ENCODE results near the gene TMEM53. TPM values are rescaled to one million over a fixed set of nuclear protein-coding genes. Genes with fewer than 3 reads are reported as not detected.

The TMEM53 gene
- total RNA-seq, 2 donors from 2014 or later = 2.7 to 6.9 TPM

DNA sequence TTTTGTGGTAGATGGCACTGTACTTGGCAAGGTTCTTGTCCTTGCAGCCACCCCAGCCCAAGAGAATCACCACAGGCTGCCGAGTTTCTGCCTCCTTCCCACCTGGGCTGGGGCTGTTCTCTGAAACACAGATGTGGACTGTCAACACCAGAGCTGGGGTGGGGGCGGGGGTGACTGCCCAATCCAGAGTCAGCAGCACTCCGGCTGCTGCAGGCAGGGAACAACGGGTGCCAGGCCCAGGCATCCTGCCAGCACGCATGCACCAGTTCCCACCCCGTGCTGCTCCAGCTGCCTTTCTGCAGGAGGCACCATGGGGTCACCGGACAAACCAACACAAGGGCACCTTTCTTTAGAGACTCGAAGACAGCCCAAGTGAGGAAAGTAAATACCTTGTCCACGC is 14.1 kb downstream of the TMEM53 start:
- peak; percentile 62 for TF ChIP-seq POLR2AphosphoS5 (IDR thresholded peaks at IDR 0.05)
- no peak for TF ChIP-seq POLR2A (IDR thresholded peaks at IDR 0.05)
- TF ChIP-seq, protein P1, sequence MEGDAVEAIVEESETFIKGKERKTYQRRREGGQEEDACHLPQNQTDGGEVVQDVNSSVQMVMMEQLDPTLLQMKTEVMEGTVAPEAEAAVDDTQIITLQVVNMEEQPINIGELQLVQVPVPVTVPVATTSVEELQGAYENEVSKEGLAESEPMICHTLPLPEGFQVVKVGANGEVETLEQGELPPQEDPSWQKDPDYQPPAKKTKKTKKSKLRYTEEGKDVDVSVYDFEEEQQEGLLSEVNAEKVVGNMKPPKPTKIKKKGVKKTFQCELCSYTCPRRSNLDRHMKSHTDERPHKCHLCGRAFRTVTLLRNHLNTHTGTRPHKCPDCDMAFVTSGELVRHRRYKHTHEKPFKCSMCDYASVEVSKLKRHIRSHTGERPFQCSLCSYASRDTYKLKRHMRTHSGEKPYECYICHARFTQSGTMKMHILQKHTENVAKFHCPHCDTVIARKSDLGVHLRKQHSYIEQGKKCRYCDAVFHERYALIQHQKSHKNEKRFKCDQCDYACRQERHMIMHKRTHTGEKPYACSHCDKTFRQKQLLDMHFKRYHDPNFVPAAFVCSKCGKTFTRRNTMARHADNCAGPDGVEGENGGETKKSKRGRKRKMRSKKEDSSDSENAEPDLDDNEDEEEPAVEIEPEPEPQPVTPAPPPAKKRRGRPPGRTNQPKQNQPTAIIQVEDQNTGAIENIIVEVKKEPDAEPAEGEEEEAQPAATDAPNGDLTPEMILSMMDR (IDR thresholded peaks at IDR 0.05) = no peak
- H3K9me3 ChIP-seq = no peaks in the 10 kb centered on the region
- peak; percentile 64 for DNase-seq (ENCODE audit: low spot score)
- no peaks in the 10 kb centered on the region for H3K36me3 ChIP-seq
- H3K4me3 ChIP-seq = no peak overlapping the region
- intact Hi-C loops (cut with DNase I) = no loop called here
- H3K4me1 ChIP-seq (replicated peaks) = no peaks in the 10 kb centered on the region
- no peak overlapping the region for H3K27ac ChIP-seq
- H3K27me3 ChIP-seq (replicated peaks; ENCODE audit: insufficient read depth) = no peaks in the 10 kb centered on the region
- WGBS = 31% methylated on average over 9 of the region's 9 CpGs

DNA sequence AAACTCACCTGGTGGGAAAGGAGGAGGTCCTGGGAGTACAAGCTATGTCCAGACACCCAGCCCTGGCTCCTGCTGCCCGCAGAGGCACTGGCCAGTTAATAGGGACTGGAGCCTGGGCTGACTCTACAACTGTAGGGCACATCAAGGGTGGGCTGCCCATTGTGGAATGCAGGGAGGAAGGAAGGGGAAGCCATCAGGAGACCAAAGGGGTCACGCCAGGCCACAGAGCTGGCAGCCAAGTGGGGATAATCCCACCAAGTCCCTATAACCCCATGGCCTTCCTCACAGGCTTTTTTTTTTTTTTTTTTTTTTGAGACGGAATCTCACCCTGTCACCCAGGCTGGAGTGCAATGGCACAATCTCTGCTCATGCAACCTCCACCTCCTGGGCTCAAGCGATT is 14.7 kb downstream of the TMEM53 start:
- 93% methylated on average over 4 of the region's 4 CpGs for WGBS
- intact Hi-C loops (cut with DNase I) = loop anchor here (10.0 kb wide), 1 partner anchor 285 kb away; no protein-coding TSS in a partner anchor
- Histone ChIP-seq H3K27ac (no peak overlapping the region), H3K36me3 (no peaks in the 10 kb centered on the region), H3K27me3 (replicated peaks; ENCODE audit: insufficient read depth) (no peaks in the 10 kb centered on the region), H3K4me3 (no peak overlapping the region), H3K9me3 (no peaks in the 10 kb centered on the region), H3K4me1 (replicated peaks) (no peaks in the 10 kb centered on the region)
- DNase-seq (ENCODE audit: low spot score) = no peak
- TF ChIP-seq, protein P1 (IDR thresholded peaks at IDR 0.05) = no peak
- no peak for TF ChIP-seq POLR2AphosphoS5 (IDR thresholded peaks at IDR 0.05)
- no peak for TF ChIP-seq POLR2A (IDR thresholded peaks at IDR 0.05)

DNA sequence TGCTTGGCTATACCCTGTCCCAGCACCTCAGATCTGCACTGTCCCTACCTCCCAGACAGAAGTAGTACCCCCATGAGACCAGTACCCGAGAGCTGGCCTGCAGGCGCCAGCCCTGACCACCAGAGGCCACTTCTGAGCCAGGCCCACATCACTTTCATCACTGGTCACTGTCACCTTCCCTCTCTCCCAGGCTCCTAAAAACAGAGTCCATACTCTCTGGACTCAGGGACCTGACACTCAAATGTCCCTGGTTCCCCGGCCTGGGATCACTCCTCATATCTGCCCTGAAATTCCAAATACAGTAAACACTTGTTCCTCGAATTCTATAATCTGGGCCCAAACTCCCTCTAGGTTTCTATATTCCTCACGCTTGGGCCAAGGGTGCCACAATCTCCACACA is 18.7 kb downstream of the TMEM53 start:
- TF ChIP-seq, protein P1 (IDR thresholded peaks at IDR 0.05) = peak in 3 of 4 experiments; percentile 40 to 64 (median 42)
- no peak for TF ChIP-seq POLR2AphosphoS5 (IDR thresholded peaks at IDR 0.05)
- Histone ChIP-seq H3K4me3 (no peak overlapping the region), H3K27me3 (replicated peaks; ENCODE audit: insufficient read depth) (no peaks in the 10 kb centered on the region), H3K4me1 (replicated peaks) (no peaks in the 10 kb centered on the region), H3K27ac (no peak overlapping the region), H3K9me3 (no peaks in the 10 kb centered on the region), H3K36me3 (no peaks in the 10 kb centered on the region)
- DNase-seq (ENCODE audit: low spot score) = no peak
- intact Hi-C loops (cut with DNase I) = loop anchor here (10.0 kb wide), 1 partner anchor 281 kb away; no protein-coding TSS in a partner anchor
- 75% methylated on average over 5 of the region's 5 CpGs for WGBS

DNA sequence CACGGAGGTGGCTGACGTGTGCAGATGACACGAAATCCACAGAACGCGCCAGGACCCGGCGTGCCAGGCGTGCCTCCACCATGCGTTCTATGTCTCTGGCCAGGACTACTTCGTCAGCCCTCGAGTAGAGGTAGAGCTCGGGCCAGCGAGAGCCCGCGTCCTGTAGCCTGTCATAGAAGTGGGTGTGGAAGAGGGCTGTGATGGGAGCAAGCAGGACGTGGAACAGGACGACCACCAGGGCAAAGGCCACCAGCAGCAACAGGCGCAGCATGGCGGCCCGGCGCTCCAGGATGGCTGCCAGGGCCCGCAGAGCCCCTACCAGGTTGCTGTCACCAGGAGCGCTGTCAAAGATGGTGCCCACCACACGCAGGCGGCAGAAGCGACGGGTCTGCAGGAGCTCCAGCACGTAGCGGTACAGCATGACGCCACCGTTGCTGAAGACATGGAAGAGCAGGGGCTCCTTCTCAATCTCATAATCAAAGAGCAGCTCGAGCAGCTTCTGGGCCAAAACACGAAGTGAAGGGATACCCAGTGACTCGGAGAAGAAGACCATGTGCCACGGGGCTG is 19.6 kb downstream of the TMEM53 start:
- no peak overlapping the region for H3K4me3 ChIP-seq
- WGBS = 92% methylated on average over 35 of the region's 35 CpGs
- no peaks in the 10 kb centered on the region for H3K9me3 ChIP-seq
- no peaks in the 10 kb centered on the region for H3K27me3 ChIP-seq (replicated peaks; ENCODE audit: insufficient read depth)
- DNase-seq (ENCODE audit: low spot score) = no peak
- intact Hi-C loops (cut with DNase I) = loop anchor here (5.0 to 10.0 kb wide), 2 partner anchors 280 to 437 kb away; no protein-coding TSS in a partner anchor
- no peak overlapping the region for H3K27ac ChIP-seq
- H3K4me1 ChIP-seq (replicated peaks) = peaks cover 7% of the 10 kb centered on the region
- TF ChIP-seq POLR2A (IDR thresholded peaks at IDR 0.05) (no peak), POLR2AphosphoS5 (IDR thresholded peaks at IDR 0.05) (no peak)
- TF ChIP-seq, protein P1 (IDR thresholded peaks at IDR 0.05) = no peak
- H3K36me3 ChIP-seq = no peaks in the 10 kb centered on the region

Data from prostate gland (tissue), 2 donors.